Stimulated activated CD8-positive, alpha-beta memory T cell treated with anti-CD3 and anti-CD28 coated beads, Interleukin-7, amount 100 ng/mL, for 1 hour (primary cell): ENCODE measurements around the gene POLR2M.

ENCODE experiments used
- DNase-seq, 2 donors: peaks; one replicate each; pipeline ENCODE4 v3.0.0-alpha.2; 2020; ENCODE audit warnings: low read depth in 2 of 2

The POLR2M gene

DNA sequence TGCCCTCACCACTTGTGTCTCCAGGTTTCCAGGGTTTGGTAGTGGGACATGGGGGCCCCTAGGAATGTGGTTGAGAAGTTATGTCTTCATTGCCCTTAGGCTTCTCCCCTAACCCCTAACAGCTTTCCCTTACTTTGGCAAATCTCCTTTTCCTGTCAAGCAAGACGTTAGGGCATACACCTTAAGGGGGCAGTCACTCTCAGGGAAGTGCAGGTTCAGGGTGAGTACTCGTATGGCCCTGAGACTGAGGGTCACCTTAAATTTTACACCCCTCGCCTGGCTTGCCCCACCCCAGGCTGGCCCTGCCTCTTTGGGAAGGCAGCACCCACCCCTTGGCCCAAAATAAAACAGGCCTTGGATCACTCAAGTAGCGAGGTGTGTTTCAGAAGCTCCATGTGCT is 33.5 kb downstream of the POLR2M start:
- no peak for DNase-seq

DNA sequence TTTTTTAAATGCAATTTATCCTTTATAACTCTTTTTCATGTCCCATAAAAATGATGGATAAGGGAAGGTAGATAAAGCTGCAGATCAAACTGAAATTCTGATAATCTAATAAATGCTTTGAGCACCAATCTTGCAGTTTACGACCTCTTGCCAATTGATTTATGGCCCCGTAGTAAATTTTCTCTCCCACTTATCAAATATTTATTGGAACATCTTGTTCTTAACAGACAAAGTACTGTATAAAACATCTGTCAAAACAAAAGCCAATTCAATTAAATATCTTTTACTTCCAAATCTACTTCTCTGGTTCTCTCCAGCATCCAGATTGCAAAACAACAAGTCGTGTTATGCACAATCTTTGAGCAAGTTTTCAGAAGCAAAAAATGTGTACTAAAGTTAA is 34.6 kb downstream of the POLR2M start:
- DNase-seq, result no peak

DNA sequence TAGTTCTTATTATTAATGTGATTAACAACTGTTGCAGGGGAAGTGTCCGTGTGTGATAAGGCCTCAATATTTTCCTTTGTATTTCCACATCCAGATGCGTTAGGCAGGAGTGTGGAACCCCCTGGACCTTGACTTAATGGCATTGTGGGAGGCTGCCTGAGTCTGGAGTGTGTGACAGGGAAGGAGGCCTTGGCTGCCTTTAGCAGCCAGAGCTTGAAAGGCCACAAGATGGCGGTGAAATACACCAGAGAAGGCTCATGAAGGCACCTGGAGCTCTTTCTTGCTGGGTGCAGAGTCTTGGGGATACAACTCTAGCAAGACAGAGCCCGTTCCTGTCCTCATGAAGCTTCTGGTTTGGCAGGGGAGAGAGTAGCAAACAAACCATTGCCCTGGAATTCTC is 36.9 kb downstream of the POLR2M start:
- no peak for DNase-seq

DNA sequence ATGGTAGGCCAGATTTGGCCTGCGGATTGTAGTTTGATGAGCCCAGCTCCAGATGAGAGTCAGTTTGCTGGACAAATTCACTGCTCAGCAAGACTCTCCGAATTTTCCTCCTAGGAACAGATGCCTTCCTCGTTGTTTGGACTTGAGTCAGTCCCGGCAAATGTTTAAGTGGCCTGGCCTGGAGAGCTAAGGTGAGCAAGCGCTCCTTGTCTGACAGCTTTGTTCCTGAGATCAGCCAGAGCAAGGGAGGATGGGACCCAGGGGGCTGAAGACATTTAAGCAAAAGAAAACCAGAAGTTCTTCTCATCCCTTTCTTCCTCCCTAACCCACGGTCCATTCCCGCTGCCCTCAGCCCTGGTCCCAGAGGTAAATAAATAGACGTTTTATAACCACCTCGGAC is 40.3 kb downstream of the POLR2M start:
- DNase-seq, result no peak

DNA sequence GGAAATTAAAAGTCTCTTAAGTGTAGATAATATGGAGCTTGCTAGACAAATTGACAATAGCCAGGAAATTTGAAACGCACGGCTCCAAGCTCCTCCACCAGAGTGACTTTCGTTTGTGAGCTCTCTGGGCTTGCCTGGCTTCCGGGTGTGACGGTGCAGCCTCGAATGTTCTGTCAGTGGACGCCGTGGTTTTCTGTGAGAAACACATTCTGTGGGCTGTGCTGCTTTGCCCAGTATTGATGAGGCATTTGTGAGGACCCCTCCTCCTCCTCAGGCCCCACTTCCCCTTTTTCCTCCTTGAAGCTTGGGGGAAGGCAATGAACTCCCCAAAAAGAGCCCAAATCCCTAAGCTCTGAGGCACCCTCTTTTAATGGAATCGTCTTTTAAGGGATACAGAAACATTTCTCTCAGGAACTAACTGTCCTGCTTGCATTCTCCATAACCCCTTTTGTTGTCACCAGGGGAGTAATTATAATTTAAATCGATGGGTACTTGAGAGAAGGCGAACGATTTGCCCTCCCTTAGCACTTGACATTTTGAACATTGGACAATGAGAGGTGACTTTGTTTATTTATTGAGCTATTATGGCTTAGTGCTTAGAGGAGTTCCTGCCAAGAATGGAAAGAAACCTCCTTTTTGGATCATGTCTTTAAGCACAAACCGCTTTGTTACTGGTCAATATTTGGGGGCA is 40.8 kb downstream of the POLR2M start:
- DNase-seq, result no peak

DNA sequence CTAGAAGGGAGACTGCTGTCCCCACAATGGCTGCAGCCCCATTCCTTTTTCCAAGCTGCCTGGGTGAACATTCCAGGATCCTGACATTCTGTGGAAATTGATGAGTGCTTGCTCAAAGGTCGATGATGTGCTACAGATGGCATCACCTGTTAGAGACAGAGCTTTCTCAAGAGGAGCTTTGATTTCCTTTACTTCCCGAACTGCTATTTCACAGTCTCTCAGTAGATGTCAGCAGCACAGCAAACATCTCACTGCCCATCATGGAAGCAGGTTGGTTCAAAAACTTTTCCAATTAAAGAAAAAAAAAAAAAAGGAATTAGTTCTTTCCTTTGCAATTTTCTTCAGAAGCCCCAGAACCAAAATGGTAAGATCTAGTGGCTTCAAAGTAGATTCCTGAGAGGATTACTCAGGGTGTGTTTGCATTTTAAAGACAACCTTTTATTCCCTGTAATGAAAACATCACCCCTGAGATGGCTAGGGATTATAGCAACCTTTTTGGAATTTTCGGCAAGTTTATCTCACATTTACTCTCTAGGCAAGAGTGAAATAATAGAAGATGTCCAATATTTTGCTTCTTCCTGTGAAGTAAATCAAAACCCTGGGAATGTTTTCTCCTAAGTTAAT is 44.8 kb downstream of the POLR2M start:
- DNase-seq, result no peak

DNA sequence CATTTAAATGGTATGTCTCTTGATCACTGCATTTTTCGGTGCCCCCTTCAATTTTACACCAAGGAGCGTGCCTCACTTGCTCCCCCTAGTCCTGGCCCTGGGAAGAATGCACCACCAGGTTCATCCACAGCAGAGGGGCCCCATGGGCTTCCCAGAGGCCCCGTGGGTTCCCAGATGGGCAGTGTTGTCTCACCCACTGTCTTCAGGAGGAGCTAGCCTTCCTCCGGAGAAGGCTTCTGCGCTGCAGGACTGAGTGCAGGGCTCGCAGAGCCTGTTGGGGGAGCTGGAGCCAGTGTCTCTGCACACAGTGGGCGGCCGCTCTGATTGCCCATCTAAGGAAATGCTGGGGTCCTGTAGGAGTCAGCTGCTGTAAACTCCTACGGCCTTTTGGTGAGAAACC is 45.9 kb downstream of the POLR2M start:
- no peak for DNase-seq

DNA sequence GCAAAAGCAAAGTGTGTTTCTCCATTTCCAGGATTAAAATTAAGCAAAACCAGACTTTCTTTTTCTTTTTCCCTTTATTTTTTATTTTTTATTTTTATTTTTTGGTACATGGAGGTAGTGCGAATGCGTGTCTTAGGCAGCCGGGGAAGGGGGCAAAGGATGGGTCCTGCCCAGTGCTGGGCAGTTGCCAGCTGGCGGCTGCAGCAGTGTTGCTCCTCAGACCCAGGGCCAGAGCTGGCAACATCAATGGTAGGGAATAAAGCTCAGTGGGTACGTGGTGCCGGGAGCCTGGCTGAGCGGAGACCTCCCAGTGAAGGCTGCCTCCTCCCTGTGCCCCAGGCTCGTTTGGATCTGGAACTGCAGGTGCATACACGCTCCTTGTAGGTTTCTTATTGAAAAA is 46.3 kb downstream of the POLR2M start:
- DNase-seq, result no peak

DNA sequence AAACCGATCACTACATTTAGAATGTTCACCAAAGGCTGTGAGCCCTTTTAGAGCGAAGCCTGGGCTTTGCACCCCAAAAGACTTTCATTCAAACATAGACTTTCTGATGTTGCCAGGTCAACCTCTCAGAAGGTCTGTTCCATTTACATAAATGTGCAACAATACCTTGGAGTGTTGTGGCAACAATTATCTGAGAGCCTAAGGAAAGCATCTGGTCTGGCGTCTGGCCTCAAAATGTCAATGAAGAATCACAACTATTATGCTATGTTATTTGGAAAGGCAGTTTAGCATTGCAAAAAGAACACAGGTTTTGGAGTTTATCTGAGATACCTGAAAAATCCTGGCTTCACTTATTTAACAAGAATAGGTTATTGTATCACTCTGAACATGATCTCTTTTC is 50.0 kb downstream of the POLR2M start:
- no peak for DNase-seq

DNA sequence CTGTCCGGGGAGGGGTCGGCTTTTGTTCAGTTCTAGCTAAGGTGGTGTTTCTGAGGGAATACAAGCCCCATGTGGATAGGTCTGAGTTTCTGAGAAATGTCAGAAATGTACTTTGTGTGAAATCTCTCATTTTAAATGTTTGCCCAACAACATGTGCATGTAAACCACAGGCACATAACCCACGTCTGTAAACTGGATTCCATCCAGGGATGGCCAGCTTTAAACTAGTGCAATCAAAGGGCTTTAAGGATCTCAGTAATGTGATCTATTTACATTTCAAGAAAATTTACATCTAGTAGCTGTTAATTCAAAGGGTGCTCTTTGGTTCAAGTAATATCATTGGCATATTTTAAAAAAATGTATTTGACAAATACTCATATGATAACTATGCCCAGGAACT is 52.0 kb downstream of the POLR2M start:
- no peak for DNase-seq

DNA sequence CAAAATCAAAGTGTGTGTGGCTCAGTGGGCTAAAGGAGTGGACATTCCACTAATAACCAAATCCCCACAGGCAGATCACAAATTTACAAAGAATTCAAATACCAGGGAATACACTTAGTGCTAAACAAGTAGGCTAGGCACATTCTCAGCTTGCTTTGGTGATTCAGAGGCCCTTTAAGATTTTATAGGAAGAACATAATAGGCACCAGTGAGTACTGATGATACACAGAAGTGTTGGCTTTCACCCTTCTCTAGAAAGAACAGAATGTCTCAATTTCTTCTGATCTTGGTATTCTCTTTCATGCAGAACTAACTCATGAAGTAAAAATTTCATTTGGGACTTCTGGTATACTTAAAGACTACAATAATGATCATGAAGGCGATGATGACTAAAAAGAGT is 55.0 kb downstream of the POLR2M start:
- no peak for DNase-seq

DNA sequence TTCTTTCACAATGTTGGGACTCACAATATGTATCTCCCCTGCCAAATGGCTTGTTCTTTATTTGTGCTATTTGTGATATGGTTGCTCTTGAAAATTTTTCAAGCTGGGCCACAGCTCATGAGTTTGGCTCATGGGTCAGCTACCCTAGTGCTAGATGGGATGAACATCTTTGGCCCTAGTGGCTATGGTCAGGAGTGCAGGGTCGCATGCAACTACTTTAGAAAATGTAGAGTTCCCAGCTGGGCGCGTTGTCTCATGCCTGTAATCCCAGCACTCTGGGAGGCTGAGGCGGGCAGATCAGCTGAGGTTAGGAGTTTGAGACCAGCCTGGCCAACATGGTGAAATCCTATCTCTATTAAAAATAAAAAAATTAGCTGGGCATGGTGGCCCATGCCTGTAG is 55.8 kb downstream of the POLR2M start:
- DNase-seq, result no peak

DNA sequence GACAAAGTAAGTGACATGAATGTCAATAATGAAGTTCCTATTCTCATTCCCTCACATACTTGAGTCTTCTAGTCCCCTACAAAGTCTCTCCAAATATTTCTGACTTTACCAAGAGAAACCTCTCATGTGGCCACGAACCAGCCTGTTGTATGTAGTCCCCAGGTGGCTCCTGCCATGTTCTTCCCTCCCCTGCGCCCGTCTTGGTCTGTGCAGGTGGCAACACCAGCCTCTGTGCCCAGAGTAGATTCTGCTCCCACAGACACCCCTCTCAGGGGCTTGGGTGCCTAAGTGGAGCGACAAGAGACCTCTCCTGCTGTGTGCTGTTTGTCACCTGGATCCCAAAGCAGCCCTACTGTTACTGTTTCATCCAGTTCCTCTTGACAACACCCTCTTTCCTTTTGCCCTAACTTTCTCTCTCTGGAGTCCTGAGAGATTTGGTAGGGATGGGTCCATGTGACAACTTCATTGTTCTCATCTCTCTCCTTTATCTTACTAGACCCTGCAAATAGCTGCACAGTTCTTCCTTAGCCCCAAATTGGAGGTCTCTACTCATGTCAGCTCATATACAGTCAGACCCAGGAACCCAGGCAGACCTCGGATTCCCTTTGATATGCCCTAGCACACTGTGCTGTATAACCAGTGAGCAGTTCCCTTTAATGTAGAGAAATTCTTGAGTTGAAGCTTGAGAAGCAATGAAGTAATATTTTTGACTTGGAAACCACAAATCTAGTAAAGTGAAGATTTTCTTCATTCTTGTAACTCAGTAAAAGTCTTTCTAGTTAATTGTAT is 56.9 kb downstream of the POLR2M start:
- DNase-seq, result no peak
